ENCODE measurements around the gene PPRC1. TPM values are rescaled to one million over a fixed set of nuclear protein-coding genes. Genes with fewer than 3 reads are reported as not detected.
"Not testable (repeated sequence)": the region's sequence is repeated elsewhere in the genome, so short reads cannot be mapped to it uniquely, and the experiment has no call there.

The PPRC1 gene
- total RNA-seq, 1 donor from 2014 or later = 18.8 TPM

DNA sequence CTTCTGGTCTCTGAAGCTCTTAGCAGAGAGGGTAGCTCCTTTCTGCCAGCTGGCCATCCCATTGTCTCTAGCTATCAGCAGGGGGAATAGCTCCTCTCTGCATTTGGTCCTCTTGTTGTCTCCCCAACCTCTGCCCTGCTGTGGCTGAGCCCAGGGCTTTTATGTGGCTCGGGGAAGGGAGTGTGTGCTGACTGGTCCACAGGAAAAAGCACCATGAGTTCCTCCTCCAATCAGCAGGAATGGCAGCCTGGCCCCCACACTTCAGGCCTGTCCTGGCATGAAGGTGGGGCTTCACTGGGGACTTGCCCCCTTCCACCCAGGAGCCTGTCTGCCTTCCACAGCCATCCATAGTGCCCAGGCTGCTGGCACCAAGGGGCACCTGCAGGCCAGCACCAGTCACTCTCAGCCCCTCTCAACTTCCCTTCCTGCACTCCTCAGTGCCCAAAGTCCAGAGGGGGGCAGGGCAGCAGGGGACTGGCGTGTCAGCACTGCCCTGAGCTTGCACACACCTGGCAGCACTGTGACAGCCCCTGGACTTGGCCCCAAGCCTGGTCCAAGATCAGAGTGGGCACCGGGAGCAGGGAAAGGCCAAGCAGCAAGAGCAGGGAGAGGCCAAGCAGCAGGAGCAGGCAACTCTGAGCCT lies 55.6 kb downstream of the PPRC1 start:
- DNase-seq (ENCODE audit: low read depth) = no peak

- DNase-seq (ENCODE audit: low read depth) = not testable (repeated sequence)
These were observed 56.4 kb downstream of the PPRC1 start for GRCh38 chr10:102188941-102189898.

DNA sequence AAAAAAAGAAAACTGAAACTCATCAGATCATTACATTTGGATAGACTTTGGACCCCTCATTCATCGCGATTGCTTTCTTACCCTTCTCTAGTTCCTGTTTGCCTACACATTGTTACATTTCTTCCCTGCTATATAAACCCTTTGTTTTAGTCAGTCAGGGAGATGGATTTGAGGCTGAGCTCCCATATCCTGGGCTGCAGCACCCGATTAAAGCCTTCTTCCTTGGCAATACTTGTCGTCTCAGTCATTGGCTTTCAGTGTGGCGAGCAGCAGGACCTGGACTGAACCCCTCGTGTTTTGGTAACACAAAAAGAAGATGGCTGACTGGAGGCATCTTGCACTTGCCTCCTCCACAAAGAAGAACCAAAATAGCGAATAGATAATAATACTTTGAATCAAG lies 59.1 kb downstream of the PPRC1 start:
- DNase-seq (ENCODE audit: low read depth) = no peak

DNA sequence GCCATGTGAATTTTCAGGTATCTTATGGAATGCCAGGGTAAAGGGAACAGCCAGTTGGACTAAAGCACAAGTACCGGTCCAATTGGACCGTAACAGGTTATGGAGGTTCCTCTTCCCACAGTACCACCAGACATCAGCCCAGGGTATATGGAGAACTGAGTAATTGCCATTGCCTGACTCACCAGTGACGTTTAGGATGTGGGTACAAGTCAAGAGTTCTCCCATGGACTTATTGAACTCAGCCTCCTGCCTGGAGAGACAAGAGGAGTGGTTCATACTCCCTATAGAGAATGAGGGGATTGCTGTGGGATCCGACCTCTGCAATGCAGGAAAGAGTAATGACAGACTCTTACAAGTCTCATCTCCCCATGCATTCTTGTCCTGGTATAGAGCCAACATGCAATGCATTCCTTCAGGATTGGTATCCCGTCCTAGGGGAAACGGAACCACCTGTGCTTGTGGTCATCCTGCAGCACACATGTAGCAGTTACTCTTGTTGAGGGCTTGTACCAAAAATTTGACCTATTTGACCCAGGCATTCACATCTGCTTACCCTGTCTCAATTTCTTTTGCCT lies 62.5 kb downstream of the PPRC1 start:
- peak; percentile 86 for DNase-seq (ENCODE audit: low read depth)

DNA sequence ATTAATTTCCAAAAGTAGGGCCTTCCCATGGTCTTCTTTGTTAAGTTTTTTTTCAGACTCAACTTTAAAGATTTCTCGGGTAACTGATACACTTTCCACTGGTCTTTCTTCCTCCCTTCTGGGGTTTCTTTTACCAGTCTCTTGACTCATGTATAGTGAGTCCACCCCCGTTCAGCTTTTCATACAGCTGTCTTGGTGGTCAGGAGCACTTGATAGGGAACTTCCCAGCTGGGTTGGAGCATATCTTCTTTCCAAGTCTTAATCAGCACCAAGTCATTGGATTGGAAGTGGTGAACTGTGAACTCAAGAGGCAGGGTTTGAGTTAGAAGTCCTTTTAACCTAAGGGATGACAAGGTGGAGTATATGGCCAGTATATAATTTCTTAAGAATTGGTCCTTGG lies 64.1 kb downstream of the PPRC1 start:
- peak; percentile 91 for DNase-seq (ENCODE audit: low read depth)

- no peak for DNase-seq (ENCODE audit: low read depth)
These were observed 65.2 kb downstream of the PPRC1 start for GRCh38 chr10:102198027-102198426.

Other genes starting within 250 kb of the PPRC1 start
- 7.4 and 7.6 TPM in 2 replicates for gene ARMH3, start 76.9 kb upstream of the PPRC1 start, total RNA-seq
- 34.2 and 37.8 TPM in 2 replicates for gene HPS6, start 67.7 kb upstream of the PPRC1 start, total RNA-seq
- gene LDB1, start 12.7 kb upstream of the PPRC1 start, total RNA-seq = 39.1 and 42.2 TPM in 2 replicates
- 53.4 and 75.6 TPM in 2 replicates for gene NOLC1, start 19.3 kb downstream of the PPRC1 start, total RNA-seq
- gene ELOVL3, start 93.3 kb downstream of the PPRC1 start, total RNA-seq = 5.0 and 5.6 TPM in 2 replicates
- 11.6 and 18.1 TPM in 2 replicates for gene PITX3, start 108.5 kb downstream of the PPRC1 start, total RNA-seq
- 62.8 and 63.6 TPM in 2 replicates for gene GBF1, start 112.5 kb downstream of the PPRC1 start, total RNA-seq